ENCODE results near the gene MAGEA9. TPM values are rescaled to one million over a fixed set of nuclear protein-coding genes. Genes with fewer than 3 reads are reported as not detected.

Gene MAGEA9
- total RNA-seq (ENCODE audit: low replicate concordance) = not detected in 2 replicates

GRCh38 chrX:149781727-149782126 lies at the start of gene MAGEA9:
Gene MAGEA9, plus strand, starts transcription at chrX:149781930. Its CDS starts 4,281 bp downstream, at chrX:149786211.

GRCh38 chrX:149773768-149774167 lies 8.0 kb upstream of the MAGEA9 start, which contains the start of gene HSFX1:
Gene HSFX1, plus strand, starts transcription at chrX:149774068. Its CDS starts 614 bp downstream, at chrX:149774682.

Other genes starting within 250 kb of the MAGEA9 start
- gene EOLA1, start 240.9 kb upstream of the MAGEA9 start, total RNA-seq (ENCODE audit: low replicate concordance) = 12.9 and 16.6 TPM in 2 replicates
- not detected in 2 replicates for gene HSFX3, start 232.0 kb upstream of the MAGEA9 start, total RNA-seq (ENCODE audit: low replicate concordance)
- gene MAGEA9B, start 194.5 kb upstream of the MAGEA9 start, total RNA-seq (ENCODE audit: low replicate concordance) = not detected in 2 replicates
- gene HSFX2, start 186.6 kb upstream of the MAGEA9 start, total RNA-seq (ENCODE audit: low replicate concordance) = 0.30 TPM in 1 of 2 replicates, not detected in the other
- 18.1 and 37.3 TPM in 2 replicates for gene TMEM185A, start 150.1 kb upstream of the MAGEA9 start, total RNA-seq (ENCODE audit: low replicate concordance)
- gene MAGEA11, start 69.9 kb upstream of the MAGEA9 start, total RNA-seq (ENCODE audit: low replicate concordance) = not detected in 2 replicates
- 0.23 and 0.35 TPM in 2 replicates for gene HSFX1, start 7.9 kb upstream of the MAGEA9 start, total RNA-seq (ENCODE audit: low replicate concordance)
- gene MAGEA8, start 99.3 kb downstream of the MAGEA9 start, total RNA-seq (ENCODE audit: low replicate concordance) = not detected in 2 replicates
- not detected in 2 replicates for gene HSFX4, start 147.6 kb downstream of the MAGEA9 start, total RNA-seq (ENCODE audit: low replicate concordance)
- gene EOLA2, start 156.6 kb downstream of the MAGEA9 start, total RNA-seq (ENCODE audit: low replicate concordance) = 16.4 and 21.8 TPM in 2 replicates